GM21529 (cell line): ENCODE data around the gene CBX4.

Experiments
- ATAC-seq: cut with Tn5 transposase; IDR thresholded peaks from one replicate; pipeline ENCODE4 v1.9.1; 2021; ENCODE audit not compliant: unreplicated experiment

Gene CBX4

GRCh38 chr17:79839356-79840268 is at the start of gene CBX4:
Gene CBX4, minus strand, starts transcription at chr17:79839440. Its CDS starts 189 bp downstream, at chr17:79839251.
- ATAC-seq = peak; percentile 58

- no peak for ATAC-seq
Observed at GRCh38 chr17:79888009-79888540, 48.8 kb upstream of the CBX4 start.

GRCh38 chr17:79887451-79887991 is 48.3 kb upstream of the CBX4 start:
- ATAC-seq = no peak

- no peak for ATAC-seq
Observed at GRCh38 chr17:79883202-79883601, 44.0 kb upstream of the CBX4 start.

- ATAC-seq = no peak
Observed at GRCh38 chr17:79878329-79878947, 39.2 kb upstream of the CBX4 start.

- no peak for ATAC-seq
Observed at GRCh38 chr17:79877041-79877440, 37.8 kb upstream of the CBX4 start.

GRCh38 chr17:79875511-79875910 is 36.3 kb upstream of the CBX4 start:
- ATAC-seq = no peak

- ATAC-seq = no peak
Observed at GRCh38 chr17:79874329-79874981, 35.2 kb upstream of the CBX4 start.

- no peak for ATAC-seq
Observed at GRCh38 chr17:79873583-79873982, 34.3 kb upstream of the CBX4 start.

- ATAC-seq = no peak
Observed at GRCh38 chr17:79872762-79873161, 33.5 kb upstream of the CBX4 start.

GRCh38 chr17:79871131-79871530 is 31.9 kb upstream of the CBX4 start:
- ATAC-seq = no peak

GRCh38 chr17:79870540-79870939 is 31.3 kb upstream of the CBX4 start:
- no peak for ATAC-seq

GRCh38 chr17:79866791-79867518 is 27.7 kb upstream of the CBX4 start:
- ATAC-seq = peak; percentile 47

- no peak for ATAC-seq
Observed at GRCh38 chr17:79865351-79866210, 26.3 kb upstream of the CBX4 start.

GRCh38 chr17:79864617-79865250 is 25.5 kb upstream of the CBX4 start:
- ATAC-seq = no peak

GRCh38 chr17:79864147-79864546 is 24.9 kb upstream of the CBX4 start:
- no peak for ATAC-seq

- no peak for ATAC-seq
Observed at GRCh38 chr17:79862771-79863440, 23.7 kb upstream of the CBX4 start.

GRCh38 chr17:79862238-79862637 is 23.0 kb upstream of the CBX4 start:
- ATAC-seq = no peak
